ENCODE measurements around the gene NDUFS7. TPM values are rescaled to one million over a fixed set of nuclear protein-coding genes. Genes with fewer than 3 reads are reported as not detected.

The NDUFS7 gene
- total RNA-seq, 1 donor from 2014 or later: 83.3 TPM

DNA sequence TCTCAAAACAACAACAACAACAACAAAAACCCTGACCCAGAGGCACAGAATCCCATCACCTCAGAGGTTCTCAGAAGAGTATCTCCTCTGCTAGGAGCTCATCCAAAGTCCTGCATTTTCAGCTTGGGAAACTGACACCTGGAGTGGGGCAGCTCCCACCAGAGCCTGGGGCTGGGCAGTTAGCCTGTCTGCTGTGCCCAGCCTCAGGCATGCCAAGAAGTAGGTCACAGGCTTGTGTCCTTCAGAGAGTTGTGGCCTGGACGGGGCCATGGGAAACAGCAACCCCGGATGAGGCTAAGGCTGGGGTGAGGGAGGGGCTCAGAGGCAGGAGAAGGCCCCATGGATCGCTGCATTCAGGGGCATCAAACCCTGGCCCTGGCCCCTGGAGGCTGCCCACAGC lies 2.1 kb downstream of the NDUFS7 start:
- Mint-ChIP-seq H3K27me3 (peaks cover 10% of the 10 kb centered on the region), H3K4me1 (ENCODE audit: unreplicated experiment) (peaks cover 14% of the 10 kb centered on the region), H3K27ac (no peak overlapping the region), H3K9me3 (no peaks in the 10 kb centered on the region), H3K4me3 (no peak overlapping the region), H3K36me3 (peaks cover 9% of the 10 kb centered on the region)
- TF ChIP-seq CTCF (conservative IDR thresholded peaks at IDR 0.05): no peak
- no peak for DNase-seq (ENCODE audit: extremely low spot score, unreplicated experiment)

- H3K4me1 Mint-ChIP-seq (ENCODE audit: unreplicated experiment): peaks cover 9% of the 10 kb centered on the region
Measured at GRCh38 chr19:1386945-1387683, 3.4 kb downstream of the NDUFS7 start.

DNA sequence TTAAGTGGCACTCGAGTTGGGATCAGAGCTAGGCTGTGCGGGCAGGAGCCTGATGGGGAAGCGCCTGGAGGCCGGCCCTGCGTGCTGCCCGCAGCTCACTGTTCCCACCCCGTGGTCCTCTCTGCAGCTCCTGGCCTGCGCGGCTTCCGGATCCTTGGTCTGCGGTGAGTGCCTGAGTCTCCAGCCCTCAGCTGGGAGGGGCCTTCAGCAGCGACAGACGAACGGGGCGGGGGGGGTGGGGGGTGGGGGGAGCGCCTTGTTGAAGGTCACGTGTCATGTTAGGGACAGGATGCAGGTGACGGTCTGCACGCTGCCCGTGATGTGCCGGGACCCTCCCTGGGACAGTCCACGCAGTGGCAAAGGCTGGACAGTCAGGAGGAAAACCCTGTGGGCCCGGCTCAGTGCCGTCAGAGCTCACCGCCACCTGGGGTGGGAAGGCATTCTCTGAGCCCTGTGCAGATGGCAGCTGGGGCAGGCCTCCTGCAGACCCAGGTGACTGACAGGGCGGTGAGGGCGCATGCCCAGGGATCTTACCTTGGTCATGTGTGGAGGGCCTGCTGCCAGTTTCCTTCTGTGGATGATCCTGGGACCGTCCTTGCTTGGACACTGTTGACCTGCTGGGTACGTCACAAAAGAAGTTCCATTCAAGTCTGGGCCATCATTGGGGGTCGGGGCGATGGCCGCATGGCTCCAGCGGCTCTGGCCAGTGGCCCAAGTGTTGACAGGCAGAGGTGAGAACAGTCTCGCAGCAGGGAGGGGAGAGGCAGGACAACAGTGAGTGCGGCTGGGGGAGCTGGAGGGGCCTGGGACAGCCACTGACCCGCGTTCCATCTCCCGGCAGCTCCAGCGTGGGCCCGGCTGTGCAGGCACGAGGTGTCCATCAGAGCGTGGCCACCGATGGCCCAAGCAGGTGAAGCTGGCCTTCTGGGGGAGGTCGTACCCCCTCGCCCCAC lies 4.3 kb downstream of the NDUFS7 start:
- TF ChIP-seq CTCF (conservative IDR thresholded peaks at IDR 0.05): no peak
- Mint-ChIP-seq H3K9me3 (no peaks in the 10 kb centered on the region), H3K27me3 (peaks cover 7% of the 10 kb centered on the region), H3K27ac (no peak overlapping the region), H3K36me3 (peaks cover 9% of the 10 kb centered on the region), H3K4me1 (ENCODE audit: unreplicated experiment) (peaks cover 6% of the 10 kb centered on the region), H3K4me3 (no peak overlapping the region)
- no peak for DNase-seq (ENCODE audit: extremely low spot score, unreplicated experiment)

More at GRCh38 chr19:1386945-1387683, 3.4 kb downstream of the NDUFS7 start:
- Mint-ChIP-seq H3K27me3 (peaks cover 10% of the 10 kb centered on the region), H3K4me3 (no peak overlapping the region), H3K9me3 (no peaks in the 10 kb centered on the region), H3K36me3 (peaks cover 9% of the 10 kb centered on the region), H3K27ac (no peak overlapping the region)
- TF ChIP-seq CTCF (conservative IDR thresholded peaks at IDR 0.05): no peak
- DNase-seq (ENCODE audit: extremely low spot score, unreplicated experiment): no peak

DNA sequence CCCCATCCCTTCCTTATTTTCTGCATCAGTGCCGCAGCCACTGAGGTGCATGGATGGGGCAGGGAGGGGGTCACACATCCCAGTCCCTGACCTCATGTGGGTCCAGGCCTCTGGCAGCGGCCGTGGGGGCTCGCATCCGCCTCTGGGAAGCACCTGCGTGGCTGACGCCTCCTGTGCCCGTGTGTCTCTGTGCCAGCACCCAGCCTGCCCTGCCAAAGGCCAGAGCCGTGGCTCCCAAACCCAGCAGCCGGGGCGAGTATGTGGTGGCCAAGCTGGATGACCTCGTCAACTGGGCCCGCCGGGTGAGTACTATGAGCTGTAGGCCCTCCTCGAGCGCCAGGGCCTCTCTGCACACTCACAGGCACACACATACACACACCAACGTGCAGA lies 4.9 kb downstream of the NDUFS7 start:
- Mint-ChIP-seq H3K27me3 (peaks cover under 1% of the 10 kb centered on the region), H3K9me3 (no peaks in the 10 kb centered on the region), H3K4me1 (ENCODE audit: unreplicated experiment) (no peaks in the 10 kb centered on the region), H3K36me3 (peaks cover 3% of the 10 kb centered on the region), H3K27ac (no peak overlapping the region), H3K4me3 (peak overlapping the region; percentile 34)
- no peak for DNase-seq (ENCODE audit: extremely low spot score, unreplicated experiment)
- TF ChIP-seq CTCF (conservative IDR thresholded peaks at IDR 0.05): no peak

DNA sequence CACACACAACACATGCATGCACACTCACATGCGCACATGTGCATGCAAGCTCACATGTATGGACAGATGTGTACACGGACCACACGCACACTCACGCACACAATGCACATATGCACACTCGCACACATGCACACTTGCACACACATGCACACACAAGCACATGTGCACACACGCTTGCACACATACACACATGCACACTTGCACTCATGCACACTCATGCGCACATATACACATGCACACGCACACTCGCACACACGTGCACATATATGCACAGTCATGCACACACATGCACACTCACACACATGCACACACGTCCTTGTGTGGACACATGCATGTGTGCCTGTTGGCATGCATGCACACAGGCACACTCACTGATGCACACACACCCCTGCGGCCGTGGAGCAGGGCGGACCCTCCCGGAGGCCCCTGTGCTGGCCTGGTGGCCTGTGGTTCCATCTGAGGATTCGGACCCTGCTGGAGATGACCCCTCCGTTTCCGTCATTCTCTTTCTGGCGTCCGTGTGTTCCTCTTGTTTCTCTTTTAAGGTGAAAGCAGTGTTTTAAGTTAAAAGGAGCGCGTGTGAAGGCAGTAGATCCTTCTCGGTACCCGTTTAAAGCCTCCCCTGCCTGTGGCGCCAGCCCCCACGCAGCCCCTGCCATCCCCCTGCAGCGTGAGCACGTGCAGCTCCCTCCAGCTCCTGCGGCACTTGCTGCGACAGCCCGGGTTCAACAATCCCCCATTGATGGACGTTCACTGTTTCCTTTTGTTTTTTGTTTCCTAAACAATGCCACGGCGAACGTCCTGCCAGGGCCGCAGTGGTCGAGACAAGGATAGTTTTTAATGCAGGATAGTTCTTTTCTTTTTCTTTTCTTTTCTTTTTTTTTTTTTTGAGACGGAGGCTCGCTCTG lies 5.6 kb downstream of the NDUFS7 start:
- Mint-ChIP-seq H3K36me3 (peaks cover 3% of the 10 kb centered on the region), H3K27ac (no peak overlapping the region), H3K4me3 (peak overlapping the region; percentile 34), H3K27me3 (no peaks in the 10 kb centered on the region), H3K9me3 (no peaks in the 10 kb centered on the region), H3K4me1 (ENCODE audit: unreplicated experiment) (no peaks in the 10 kb centered on the region)
- no peak for TF ChIP-seq CTCF (conservative IDR thresholded peaks at IDR 0.05)
- DNase-seq (ENCODE audit: extremely low spot score, unreplicated experiment): no peak

All from type B pancreatic cell (in vitro differentiated cells).